IPS DF 4.7 (cell line): ENCODE results near the gene STARD13.

Experiments used
- DNase-seq: peaks from one replicate; pipeline ENCODE4 v3.0.0-alpha.2; 2013; ENCODE audit warnings: low spot score; ENCODE audit errors: extremely low read depth

Gene STARD13

GRCh38 chr13:33090755-33091414, 194.7 kb downstream of the STARD13 start:
- DNase-seq, result no peak

- no peak for DNase-seq
These were observed 196.2 kb downstream of the STARD13 start for GRCh38 chr13:33089311-33089710.

GRCh38 chr13:33087790-33088189, 197.8 kb downstream of the STARD13 start:
- DNase-seq, result no peak

GRCh38 chr13:33087091-33087490, 198.5 kb downstream of the STARD13 start:
- DNase-seq, result no peak

- DNase-seq, result no peak
These were observed 202.5 kb downstream of the STARD13 start for GRCh38 chr13:33083054-33083453.

- DNase-seq, result no peak
These were observed 203.9 kb downstream of the STARD13 start for GRCh38 chr13:33081666-33082065.

GRCh38 chr13:33080972-33081590, 204.5 kb downstream of the STARD13 start:
- no peak for DNase-seq

GRCh38 chr13:33079960-33080359, 205.6 kb downstream of the STARD13 start:
- DNase-seq, result no peak

GRCh38 chr13:33078263-33078662, 207.3 kb downstream of the STARD13 start:
- no peak for DNase-seq

- DNase-seq, result no peak
These were observed 209.3 kb downstream of the STARD13 start for GRCh38 chr13:33076001-33076992.

- DNase-seq, result no peak
These were observed 212.2 kb downstream of the STARD13 start for GRCh38 chr13:33073338-33073737.

GRCh38 chr13:33072759-33073158, 212.8 kb downstream of the STARD13 start:
- DNase-seq, result no peak

GRCh38 chr13:33072282-33072681, 213.3 kb downstream of the STARD13 start:
- no peak for DNase-seq

GRCh38 chr13:33070713-33071112, 214.8 kb downstream of the STARD13 start:
- no peak for DNase-seq

GRCh38 chr13:33069365-33069764, 216.2 kb downstream of the STARD13 start:
- no peak for DNase-seq

GRCh38 chr13:33066329-33066728, 219.2 kb downstream of the STARD13 start:
- no peak for DNase-seq

GRCh38 chr13:33060815-33061214, 224.7 kb downstream of the STARD13 start:
- DNase-seq, result no peak

GRCh38 chr13:33058776-33059327, 226.7 kb downstream of the STARD13 start:
- DNase-seq, result no peak

GRCh38 chr13:33057019-33057780, 228.4 kb downstream of the STARD13 start:
- DNase-seq, result no peak

- DNase-seq, result no peak
These were observed 232.0 kb downstream of the STARD13 start for GRCh38 chr13:33053397-33054066.
